Measurements from ENCODE around the gene ITM2B. TPM values are rescaled to one million over a fixed set of nuclear protein-coding genes. Genes with fewer than 3 reads are reported as not detected.

ITM2B gene
- total RNA-seq, 2 donors from 2014 or later: 109 to 111 TPM

DNA sequence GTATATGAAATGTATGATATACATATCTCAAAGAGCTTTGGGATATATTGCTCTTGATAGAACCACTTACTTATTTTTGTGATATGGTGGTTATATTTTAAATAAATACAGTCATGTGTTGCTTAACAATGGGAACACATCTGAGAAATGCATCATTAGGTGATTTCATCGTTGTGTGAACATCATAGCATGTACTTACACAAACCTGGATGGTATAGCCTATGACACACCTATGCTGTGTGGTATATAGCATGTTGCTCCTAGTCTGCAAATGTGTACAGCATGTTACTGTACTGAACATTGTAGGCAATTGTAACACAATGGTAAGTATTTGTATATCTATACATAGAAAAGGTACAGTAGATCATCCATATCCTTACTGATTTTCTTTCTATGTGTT is 78.2 kb downstream of the ITM2B start:
- no peak for DNase-seq
- ATAC-seq (replicated peaks in 1 of 2): peak in 1 of 2 donors; percentile 43
- H3K4me3 Mint-ChIP-seq: no peak overlapping the region
- H3K27me3 Mint-ChIP-seq (ENCODE audit: low read depth): no peaks in the 10 kb centered on the region
- H3K4me1 Mint-ChIP-seq (ENCODE audit: low read depth): peaks cover 39% of the 10 kb centered on the region
- H3K9me3 Mint-ChIP-seq: no peaks in the 10 kb centered on the region
- peaks cover 1 to 18% of the 10 kb centered on the region in 2 donors for H3K36me3 Mint-ChIP-seq (ENCODE audit: insufficient read depth in 2 of 2)
- H3K27ac Mint-ChIP-seq: no peak overlapping the region

GRCh38 chr13:48315969-48316650 is 83.1 kb downstream of the ITM2B start:
- Mint-ChIP-seq H3K4me1 (ENCODE audit: low read depth) (peaks cover 37% of the 10 kb centered on the region), H3K27ac (peak overlapping the region; percentile 35), H3K4me3 (no peak overlapping the region), H3K27me3 (ENCODE audit: low read depth) (peaks cover 5% of the 10 kb centered on the region), H3K36me3 (ENCODE audit: insufficient read depth in 2 of 2) (peaks cover 14 to 29% of the 10 kb centered on the region in 2 donors), H3K9me3 (no peaks in the 10 kb centered on the region)
- DNase-seq (no peak), ATAC-seq (replicated peaks in 1 of 2) (no peak)

GRCh38 chr13:48316826-48317510 is 84.0 kb downstream of the ITM2B start:
- peaks cover 18 to 34% of the 10 kb centered on the region in 2 donors for H3K36me3 Mint-ChIP-seq (ENCODE audit: insufficient read depth in 2 of 2)
- DNase-seq (no peak), ATAC-seq (replicated peaks in 1 of 2) (no peak)
- H3K27ac Mint-ChIP-seq: no peak overlapping the region
- peaks cover 39% of the 10 kb centered on the region for H3K4me1 Mint-ChIP-seq (ENCODE audit: low read depth)
- H3K9me3 Mint-ChIP-seq: peaks cover 0 to 2% of the 10 kb centered on the region in 2 donors
- peaks cover 5% of the 10 kb centered on the region for H3K27me3 Mint-ChIP-seq (ENCODE audit: low read depth)
- no peak overlapping the region for H3K4me3 Mint-ChIP-seq

DNA sequence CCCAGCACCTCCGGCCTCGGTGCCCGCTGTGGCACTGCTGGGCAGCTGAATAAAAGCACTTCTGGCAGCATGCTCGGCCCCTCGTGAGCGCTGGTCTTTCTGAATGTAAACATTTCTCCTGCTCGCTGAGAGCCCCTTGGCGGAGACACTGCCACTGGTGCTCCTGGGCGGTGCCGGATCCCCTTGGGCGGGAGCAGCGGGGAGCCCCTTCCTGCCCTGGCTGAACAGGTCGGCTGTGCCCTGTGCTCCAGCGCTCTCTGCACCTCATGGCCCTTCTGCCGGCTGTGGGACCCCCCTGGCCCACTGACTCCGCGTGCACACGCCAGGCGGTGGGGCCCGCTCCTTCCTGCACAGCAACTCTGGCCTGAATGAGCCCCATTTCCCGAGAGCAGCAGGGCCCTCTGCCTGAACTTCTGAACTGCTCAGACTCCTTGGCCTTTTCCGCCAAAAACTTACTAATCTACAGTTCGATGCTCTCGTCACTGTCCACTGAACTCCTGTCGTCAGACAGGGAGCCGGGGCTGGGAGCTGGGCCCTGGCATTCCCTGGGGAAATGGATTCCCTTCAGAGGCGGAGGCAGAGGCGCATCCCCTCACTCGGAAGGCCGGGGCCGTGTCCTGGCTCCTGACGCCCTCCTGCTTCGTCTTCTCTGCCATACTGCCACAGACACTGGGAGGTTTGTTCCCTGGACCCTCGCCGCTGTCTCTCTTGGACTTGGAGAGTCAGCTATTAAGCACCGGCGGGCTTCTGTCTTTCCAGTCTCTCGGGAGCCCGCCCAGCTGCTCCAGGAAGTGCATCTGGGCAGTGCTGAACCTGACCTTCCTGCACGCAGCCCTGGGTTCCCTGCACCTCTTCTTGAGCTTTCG is 84.7 kb downstream of the ITM2B start:
- Mint-ChIP-seq H3K36me3 (ENCODE audit: insufficient read depth in 2 of 2) (peaks cover 19 to 34% of the 10 kb centered on the region in 2 donors), H3K4me3 (peak overlapping the region; percentile 74 to 85), H3K27ac (peak overlapping the region; percentile 68), H3K9me3 (peaks cover 2 to 4% of the 10 kb centered on the region in 2 donors), H3K4me1 (ENCODE audit: low read depth) (peaks cover 33% of the 10 kb centered on the region), H3K27me3 (ENCODE audit: low read depth) (peaks cover 5% of the 10 kb centered on the region)
- no peak for DNase-seq
- peak; percentile 2 to 22 for ATAC-seq (replicated peaks in 1 of 2)

GRCh38 chr13:48318377-48318811 is 85.4 kb downstream of the ITM2B start:
- Mint-ChIP-seq H3K27ac (no peak overlapping the region), H3K4me3 (peak overlapping the region; percentile 74 to 85), H3K4me1 (ENCODE audit: low read depth) (peaks cover 33% of the 10 kb centered on the region), H3K27me3 (ENCODE audit: low read depth) (peaks cover 5% of the 10 kb centered on the region), H3K36me3 (ENCODE audit: insufficient read depth in 2 of 2) (peaks cover 19 to 34% of the 10 kb centered on the region in 2 donors), H3K9me3 (peaks cover 2 to 4% of the 10 kb centered on the region in 2 donors)
- ATAC-seq (replicated peaks in 1 of 2) (peak; percentile 12 to 25), DNase-seq (no peak)

DNA sequence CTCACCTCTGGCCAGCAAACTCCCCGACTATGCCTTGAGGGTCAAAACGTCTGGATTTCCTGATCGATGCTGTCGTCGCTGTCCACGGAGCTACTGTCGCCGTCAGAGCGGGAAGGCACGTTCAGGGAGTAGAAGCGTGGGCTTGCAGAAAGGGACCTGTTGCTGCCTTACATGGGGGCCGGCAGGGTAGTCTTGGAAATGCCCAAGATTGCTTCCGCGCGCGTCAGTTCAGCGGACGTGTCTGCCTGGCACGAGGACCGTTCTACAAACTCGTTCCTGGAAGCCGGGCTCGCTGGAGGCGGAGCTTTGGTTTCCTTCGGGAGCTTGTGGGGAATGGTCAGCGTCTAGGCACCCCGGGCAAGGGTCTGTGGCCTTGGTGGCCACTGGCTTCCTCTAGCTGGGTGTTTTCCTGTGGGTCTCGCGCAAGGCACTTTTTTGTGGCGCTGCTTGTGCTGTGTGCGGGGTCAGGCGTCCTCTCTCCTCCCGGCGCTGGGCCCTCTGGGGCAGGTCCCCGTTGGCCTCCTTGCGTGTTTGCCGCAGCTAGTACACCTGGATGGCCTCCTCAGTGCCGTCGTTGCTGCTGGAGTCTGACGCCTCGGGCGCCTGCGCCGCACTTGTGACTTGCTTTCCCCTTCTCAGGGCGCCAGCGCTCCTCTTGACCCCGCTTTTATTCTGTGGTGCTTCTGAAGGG is 86.0 kb downstream of the ITM2B start:
- peak overlapping the region; percentile 46 for H3K27ac Mint-ChIP-seq
- peaks cover 34% of the 10 kb centered on the region for H3K4me1 Mint-ChIP-seq (ENCODE audit: low read depth)
- peak; percentile 35 to 51 for ATAC-seq (replicated peaks in 1 of 2)
- DNase-seq: peak; percentile 17 to 24
- H3K36me3 Mint-ChIP-seq (ENCODE audit: insufficient read depth in 2 of 2): peaks cover 19 to 35% of the 10 kb centered on the region in 2 donors
- peaks cover 2 to 4% of the 10 kb centered on the region in 2 donors for H3K9me3 Mint-ChIP-seq
- H3K27me3 Mint-ChIP-seq (ENCODE audit: low read depth): peaks cover 5% of the 10 kb centered on the region
- H3K4me3 Mint-ChIP-seq: peak overlapping the region; percentile 74 to 85

Other genes with a start within 250 kb of the ITM2B start
- 10 to 100 TPM; 35.0 to 45.0 TPM for gene SUCLA2, start 231.9 kb upstream of the ITM2B start, total RNA-seq
- 10 to 100 TPM; 15.1 to 18.0 TPM for gene NUDT15, start 195.5 kb upstream of the ITM2B start, total RNA-seq
- gene MED4, start 138.1 kb upstream of the ITM2B start, total RNA-seq: 10 to 100 TPM; 49.5 to 59.7 TPM
- gene RB1, start 70.5 kb downstream of the ITM2B start, total RNA-seq: 10 to 100 TPM; 32.5 to 37.7 TPM
- gene LPAR6, start 179.9 kb downstream of the ITM2B start, total RNA-seq: 10 to 100 TPM in 1 of 2 donors, 1 to 10 TPM in 1; 3.3 to 11.9 TPM